HL-60 (cell line): Measurements from ENCODE around the gene DNMT3L.
"Not testable (repeated sequence)": the region's sequence is repeated elsewhere in the genome, so short reads cannot be mapped to it uniquely, and the experiment has no call there.

Experiments used
- DNase-seq, 2 experiments: peaks; one replicate each; pipeline ENCODE4 v3.0.0-alpha.2; 2010 to 2020; ENCODE audit warnings: low read depth in 1 of 2, low spot score in 1 of 2
- H3K27ac ChIP-seq: fragments of 250-450 bp; sonication (Bioruptor Pico); replicated peaks from 2 replicates; pipeline ENCODE4 v1.5.1; 2020; ENCODE audit warnings: mild to moderate bottlenecking, moderate library complexity
- H3K27me3 ChIP-seq: fragments of 250-450 bp; sonication (Bioruptor Pico); 2 replicates; pipeline ENCODE4 v1.5.1; 2021; ENCODE audit warnings: mild to moderate bottlenecking, moderate library complexity; ENCODE audit not compliant: insufficient read depth, poor library complexity, severe bottlenecking
- H3K4me3 ChIP-seq: replicated peaks from 2 replicates; pipeline ENCODE4 v1.5.1; 2011; ENCODE audit warnings: mild to moderate bottlenecking, control low read depth, low read length; ENCODE audit not compliant: insufficient read depth
- CTCF ChIP-seq: IDR thresholded peaks from one replicate; pipeline ENCODE4 v1.5.1; 2011; ENCODE audit warnings: low read length, control low read depth, inconsistent platforms; ENCODE audit not compliant: insufficient read depth
- GABPA ChIP-seq: IDR thresholded peaks from 2 replicates; pipeline ENCODE4 v1.6.1; 2012; ENCODE audit warnings: low read depth
- POLR2AphosphoS5 ChIP-seq: IDR thresholded peaks from 2 replicates; pipeline ENCODE4 v1.6.1; 2012; ENCODE audit warnings: low read depth
- REST ChIP-seq: IDR thresholded peaks from 2 replicates; pipeline ENCODE4 v1.6.1; 2012; ENCODE audit warnings: low read depth; ENCODE audit not compliant: insufficient replicate concordance
- SPI1 ChIP-seq: IDR thresholded peaks from 2 replicates; pipeline ENCODE4 v1.6.1; 2012; ENCODE audit warnings: low read depth, mild to moderate bottlenecking, borderline replicate concordance

The DNMT3L gene

GRCh38 chr21:44286086-44286715 is 24.5 kb upstream of the DNMT3L start:
- DNase-seq = no peak
- no peak for TF ChIP-seq GABPA
- Histone ChIP-seq H3K4me3 (no peak overlapping the region), H3K27ac (no peak overlapping the region), H3K27me3 (no peaks in the 10 kb centered on the region)

- Histone ChIP-seq H3K4me3 (no peak within 1 kb of the TSS), H3K27ac (no peak within 1 kb of the TSS)
These were observed 23.7 kb upstream of the DNMT3L start, which contains the start of gene AIRE for GRCh38 chr21:44285138-44285992. AIRE (plus strand) TSS chr21:44285876; CDS start chr21:44286007, 131 bp downstream.

GRCh38 chr21:44283948-44284347 is 22.3 kb upstream of the DNMT3L start:
- no peak overlapping the region for H3K27ac ChIP-seq
- H3K27me3 ChIP-seq = no peaks in the 10 kb centered on the region
- TF ChIP-seq REST = no peak
- TF ChIP-seq SPI1 = no peak
- no peak for TF ChIP-seq POLR2AphosphoS5
- TF ChIP-seq GABPA = no peak
- no peak for TF ChIP-seq CTCF
- H3K4me3 ChIP-seq = no peak overlapping the region
- no peak for DNase-seq

More at GRCh38 chr21:44285138-44285992, 23.7 kb upstream of the DNMT3L start, which contains the start of gene AIRE:
- DNase-seq = no peak
- TF ChIP-seq CTCF = no peak
- no peak for TF ChIP-seq GABPA
- no peak for TF ChIP-seq SPI1
- no peaks in the 10 kb centered on the region for H3K27me3 ChIP-seq

GRCh38 chr21:44283211-44283785 is 21.6 kb upstream of the DNMT3L start:
- H3K27me3 ChIP-seq, H3K27ac ChIP-seq, H3K4me3 ChIP-seq, DNase-seq: not testable (repeated sequence)

- TF ChIP-seq CTCF = no peak
- TF ChIP-seq REST = no peak
- no peak for TF ChIP-seq POLR2AphosphoS5
- TF ChIP-seq GABPA = no peak
- Histone ChIP-seq H3K4me3 (no peak overlapping the region), H3K27me3 (no peaks in the 10 kb centered on the region), H3K27ac (no peak overlapping the region)
- no peak for DNase-seq
These were observed 20.7 kb upstream of the DNMT3L start for GRCh38 chr21:44282370-44282769.
